Heart left ventricle (tissue), 16 donors: ENCODE results near the gene SPATA21. TPM values are rescaled to one million over a fixed set of nuclear protein-coding genes. Genes with fewer than 3 reads are reported as not detected.
A peak's percentile ranks its signal among the peaks of the same experiment; 100 is the strongest.

Source experiments
- ATAC-seq, 4 donors: fragments of 200-7000 bp; cut with Tn5 transposase; one replicate each; pipeline ENCODE4 v1.9.1; 2020 to 2022; ENCODE audit warnings: moderate library complexity in 4 of 4, mild to moderate bottlenecking in 3 of 4, moderate number of reproducible peaks in 1 of 4
- DNase-seq, 5 donors: peaks; one replicate each; pipeline ENCODE4 v3.0.0-alpha.2; 2020
- H3K27ac ChIP-seq, 12 donors: fragments of 200-600 bp; sonication (generic) in 4 of 12; one replicate each; pipeline versions ENCODE4 v1.5.0 to v1.8.0; 2016 to 2022; ENCODE audit warnings: mild to moderate bottlenecking in 2 of 12
- H3K27me3 ChIP-seq, 9 donors: fragments of 200-600 bp; sonication (generic) in 2 of 9; one replicate each; pipeline versions ENCODE4 v1.5.1 to v1.8.0; 2016 to 2022; ENCODE audit warnings: mild to moderate bottlenecking in 3 of 9
- H3K36me3 ChIP-seq, 9 donors: fragments of 200-600 bp; sonication (generic) in 2 of 9; one replicate each; pipeline versions ENCODE4 v1.5.0 to v1.8.0; 2018 to 2022; ENCODE audit warnings: mild to moderate bottlenecking in 2 of 9
- H3K4me1 ChIP-seq, 12 donors: fragments of 200-600 bp; sonication (generic) in 4 of 12; one replicate each; pipeline versions ENCODE4 v1.5.0 to v1.8.0; 2016 to 2022; ENCODE audit warnings: mild to moderate bottlenecking in 3 of 12
- H3K4me3 ChIP-seq, 12 donors: fragments of 200-600 bp; sonication (generic) in 4 of 12; one replicate each; pipeline versions ENCODE4 v1.5.0 to v1.8.0; 2017 to 2022; ENCODE audit warnings: mild to moderate bottlenecking in 9 of 12, moderate library complexity in 4 of 12
- H3K9me3 ChIP-seq, 12 donors: fragments of 200-600 bp; sonication (generic) in 4 of 12; one replicate each; pipeline versions ENCODE4 v1.5.0 to v1.8.0; 2016 to 2022; ENCODE audit warnings: mild to moderate bottlenecking in 1 of 12
- POLR2A ChIP-seq, 2 donors: fragments of 450-650 bp; IDR thresholded peaks; one replicate each; pipeline ENCODE4 v1.6.1; 2017; ENCODE audit warnings: antibody characterized with exemption in 2 of 2, mild to moderate bottlenecking in 2 of 2, moderate library complexity in 2 of 2
- WGBS, 4 donors: extraction: QIAGEN DNeasy Blood & Tissue Kit in 2 of 4; methylation state at CpG; one replicate each; pipeline versions ENCODE4 v1.1.5 to v1.1.7; 2013 to 2018; 5-methylcytosine and 5-hydroxymethylcytosine counted together
- intact Hi-C, 10 donors: fragments of 100-400 bp; cut with DNase I; formaldehyde crosslinking; loops; one replicate each; pipeline versions ENCODE4 v1.11.1 to v1.14.2; 2022
- polyA plus RNA-seq, 2 donors: library from polyadenylated mRNA; stranded (reverse); fragments of 200-250 nt; gene quantifications; one replicate each; pipeline ENCODE4 v1.2.3, GENCODE V29; 2013
- total RNA-seq, 9 donors: library from RNA; depleted of rRNA in 2 of 9; stranded (reverse); fragments of >200 nt in 2 of 9; fragmentation: NEBNext Ultra II Directional in 3 of 9; extraction: Animal tissue kit (Norgen Biotek cat#: 25700) in 3 of 9; gene quantifications; one replicate each; pipeline versions ENCODE4 v1.1.0 to v1.2.4, GENCODE V29; 2016 to 2023
- TF ChIP-seq, protein P1 (sequence below), 12 donors: fragments of 200-600 bp; sonication (generic) in 4 of 12; IDR thresholded peaks; one replicate each; pipeline versions ENCODE4 v1.5.0 to v1.8.0; 2018 to 2022; ENCODE audit warnings: antibody characterized with exemption in 12 of 12, mild to moderate bottlenecking in 5 of 12
- donor health status: ischemic (EF 13 %, LVEDD 7.1; RV severe dilation, severe dysfunction).
- donor health status: healthy with polysubstance abuse.
- donor health status: DM: no; HTN: yes; CAD: no.
- donor health status: DM: no; HTN: no; CAD: no.
- donor health status: ischemic (EF 25% LVEDD 6.9; RV normal size, moderate dysfunction).
- donor health status: ischemic (EF 25% LVEDD 5.7; RV mildly dilated, moderate dysfunction).
- donor health status: healthy.
- donor health status: DM: yes; HTN: yes; CAD: no.
- donor health status: ischemic (EF 35%, LVEDD 5.7; RV mildly dilated, moderate dysfunction).
- donor health status: nonischemic (EF 11% LVEDD 7.7; RV severe dilation, severe dysfunction).
- donor health status: DM: yes; HTN: yes; CAD: no.
- donor health status: PGD.
- donor health status: ischemic (EF 29% LVEDD 5.4; RV normal size, mild dysfunction).
- donor health status: nonischemic (EF 23%, LVEDD 6.1; RV moderate dilation, normal function).

The SPATA21 gene
- total and polyA plus RNA-seq, 11 donors: 0.06 to 0.08 TPM; not detected in 9

DNA sequence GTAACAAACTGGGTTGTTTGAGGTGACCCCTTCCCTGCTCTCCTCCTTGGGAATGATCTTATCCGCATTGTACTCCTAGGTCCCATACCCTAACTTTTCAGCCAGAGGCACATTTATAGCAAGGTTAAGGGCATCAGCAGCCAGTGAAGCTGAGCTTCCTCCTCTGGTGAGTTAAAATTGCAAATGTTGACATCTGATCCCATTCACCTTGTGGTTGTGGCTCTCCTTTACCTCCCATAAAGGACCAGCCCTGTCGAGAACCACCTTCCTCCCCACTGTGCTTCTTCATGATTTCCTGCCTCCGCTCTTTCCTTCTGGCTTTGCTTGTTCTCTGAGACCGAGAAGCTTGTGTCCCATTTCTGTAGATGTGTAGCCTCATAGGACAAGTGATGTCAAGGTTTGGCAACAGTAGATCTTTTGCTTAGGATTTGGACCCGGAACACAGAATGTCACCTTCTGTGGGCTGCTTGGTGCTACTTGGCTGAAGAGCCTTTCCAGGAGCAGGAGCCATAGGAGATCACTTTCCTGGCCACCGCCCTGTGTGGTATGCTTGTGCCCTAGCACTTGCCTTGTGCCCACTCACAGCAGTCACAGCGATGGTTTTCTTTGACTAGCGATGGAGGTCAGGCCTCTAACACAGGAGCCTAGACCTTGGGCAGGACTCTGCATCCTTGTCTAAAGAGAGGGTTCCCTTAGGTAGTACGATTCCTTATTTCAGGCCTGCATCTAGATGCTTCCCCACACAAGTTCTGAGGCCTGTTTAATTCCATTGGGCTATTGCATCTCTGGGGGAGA, 51.4 kb downstream of the SPATA21 start:
- intact Hi-C loops: loop anchor here in 1 of 10 donors (1.0 kb wide), 1 partner anchor 18 kb away; no protein-coding TSS in a partner anchor
- Histone ChIP-seq H3K9me3 (no peaks in the 10 kb centered on the region), H3K27me3 (no peaks in the 10 kb centered on the region), H3K36me3 (no peaks in the 10 kb centered on the region), H3K4me3 (no peak overlapping the region), H3K27ac (peak overlapping the region in 10 of 12 donors; percentile 14 to 81 (median 57)), H3K4me1 (peaks cover 0 to 69% (median 47%) of the 10 kb centered on the region in 12 donors)
- TF ChIP-seq POLR2A (IDR thresholded peaks at IDR 0.05): no peak
- TF ChIP-seq, protein P1, sequence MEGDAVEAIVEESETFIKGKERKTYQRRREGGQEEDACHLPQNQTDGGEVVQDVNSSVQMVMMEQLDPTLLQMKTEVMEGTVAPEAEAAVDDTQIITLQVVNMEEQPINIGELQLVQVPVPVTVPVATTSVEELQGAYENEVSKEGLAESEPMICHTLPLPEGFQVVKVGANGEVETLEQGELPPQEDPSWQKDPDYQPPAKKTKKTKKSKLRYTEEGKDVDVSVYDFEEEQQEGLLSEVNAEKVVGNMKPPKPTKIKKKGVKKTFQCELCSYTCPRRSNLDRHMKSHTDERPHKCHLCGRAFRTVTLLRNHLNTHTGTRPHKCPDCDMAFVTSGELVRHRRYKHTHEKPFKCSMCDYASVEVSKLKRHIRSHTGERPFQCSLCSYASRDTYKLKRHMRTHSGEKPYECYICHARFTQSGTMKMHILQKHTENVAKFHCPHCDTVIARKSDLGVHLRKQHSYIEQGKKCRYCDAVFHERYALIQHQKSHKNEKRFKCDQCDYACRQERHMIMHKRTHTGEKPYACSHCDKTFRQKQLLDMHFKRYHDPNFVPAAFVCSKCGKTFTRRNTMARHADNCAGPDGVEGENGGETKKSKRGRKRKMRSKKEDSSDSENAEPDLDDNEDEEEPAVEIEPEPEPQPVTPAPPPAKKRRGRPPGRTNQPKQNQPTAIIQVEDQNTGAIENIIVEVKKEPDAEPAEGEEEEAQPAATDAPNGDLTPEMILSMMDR (IDR thresholded peaks at IDR 0.05): no peak
- DNase-seq (no peak), ATAC-seq (peak in 2 of 4 donors; percentile 8 to 10)
- WGBS, 4 donors: 77 to 91% (median 89%) methylated on average over 9 of the region's 9 CpGs

DNA sequence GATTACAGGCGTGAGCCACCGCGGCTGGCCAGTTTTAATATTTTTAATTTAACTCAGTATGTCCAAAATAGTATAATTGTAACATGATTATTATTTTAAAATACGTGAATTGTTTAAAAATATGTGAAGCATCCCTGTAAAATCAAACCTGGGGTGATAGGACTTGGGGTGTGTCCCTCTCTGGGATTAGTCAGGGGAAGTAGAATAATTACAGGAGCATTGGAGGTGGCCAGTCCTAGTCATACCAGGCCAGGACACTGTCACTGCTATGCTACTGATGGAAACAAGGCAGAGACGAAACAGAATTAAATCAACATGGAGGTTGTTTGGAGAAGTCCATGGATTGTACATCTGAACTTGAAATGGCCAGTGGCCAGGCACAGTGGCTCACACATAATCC, 53.3 kb downstream of the SPATA21 start:
- Histone ChIP-seq H3K9me3 (no peaks in the 10 kb centered on the region), H3K36me3 (no peaks in the 10 kb centered on the region), H3K27ac (no peak overlapping the region), H3K4me3 (no peak overlapping the region), H3K27me3 (no peaks in the 10 kb centered on the region), H3K4me1 (peaks cover 0 to 67% (median 40%) of the 10 kb centered on the region in 12 donors)
- intact Hi-C loops: no loop called here
- DNase-seq (no peak), ATAC-seq (no peak)
- WGBS, 4 donors: 89 to 94% (median 92%) methylated on average over 5 of the region's 5 CpGs
- no peak for TF ChIP-seq POLR2A (IDR thresholded peaks at IDR 0.05)
- TF ChIP-seq, protein P1 (IDR thresholded peaks at IDR 0.05): no peak

DNA sequence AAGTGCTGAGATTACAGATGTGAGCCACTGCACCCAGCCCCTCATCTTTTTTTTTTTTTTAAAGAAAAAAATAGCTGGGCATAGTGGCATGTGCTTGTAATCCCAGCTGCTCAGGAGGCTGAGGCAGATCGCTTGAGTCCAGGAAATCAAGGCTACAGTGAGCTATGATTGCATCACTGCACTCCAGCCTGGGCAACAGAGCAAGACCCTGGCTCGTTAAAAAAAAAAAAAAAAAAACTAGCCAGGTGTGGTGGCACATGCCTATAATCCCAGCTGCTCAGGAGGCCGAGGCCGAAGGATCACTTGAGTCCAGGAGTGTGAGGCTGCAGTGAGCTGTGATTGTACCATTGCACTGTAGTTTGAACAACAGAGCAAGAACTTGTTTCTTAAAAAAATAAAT, 56.4 kb downstream of the SPATA21 start:
- no peak for ATAC-seq
- WGBS, 4 donors: 83 to 90% (median 89%) methylated on average over 4 of the region's 4 CpGs
- Histone ChIP-seq H3K4me1 (peaks cover 2 to 69% (median 40%) of the 10 kb centered on the region in 12 donors), H3K9me3 (no peaks in the 10 kb centered on the region), H3K27me3 (no peaks in the 10 kb centered on the region), H3K4me3 (no peak overlapping the region), H3K27ac (no peak overlapping the region), H3K36me3 (no peaks in the 10 kb centered on the region)
- intact Hi-C loops: no loop called here
- TF ChIP-seq, protein P1 (IDR thresholded peaks at IDR 0.05): no peak
- TF ChIP-seq POLR2A (IDR thresholded peaks at IDR 0.05): no peak
- no peak for DNase-seq

DNA sequence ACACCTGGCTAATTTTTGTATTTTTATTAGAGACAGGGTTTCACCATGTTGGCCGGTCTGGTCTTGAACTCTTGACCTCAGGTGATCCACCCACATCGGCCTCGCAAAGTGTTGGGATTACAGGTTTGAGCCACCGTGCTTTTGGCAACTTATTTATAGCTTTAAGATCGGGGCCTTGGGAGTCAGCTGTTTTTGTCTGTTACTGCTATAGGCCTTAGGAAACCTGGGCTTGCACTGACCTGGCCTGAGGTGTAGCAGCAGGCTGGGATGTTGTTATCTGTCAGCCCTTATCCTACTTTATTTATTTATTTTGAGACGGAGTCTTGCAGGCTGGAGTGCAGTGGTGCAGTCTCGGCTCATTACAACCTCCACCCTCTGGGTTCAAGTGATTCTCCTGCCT, 58.8 kb downstream of the SPATA21 start:
- Histone ChIP-seq H3K27me3 (no peaks in the 10 kb centered on the region), H3K4me3 (no peak overlapping the region), H3K9me3 (no peaks in the 10 kb centered on the region), H3K36me3 (peaks cover 0 to 8% (median 0%) of the 10 kb centered on the region in 9 donors), H3K4me1 (peaks cover 0 to 69% (median 51%) of the 10 kb centered on the region in 12 donors), H3K27ac (no peak overlapping the region)
- no peak for DNase-seq
- intact Hi-C loops: loop anchor here in 3 of 10 donors (5.0 to 10.0 kb wide), 4 partner anchors 49 to 116 kb away; partner anchors contain the start of genes NECAP2 (in 1 of the 3) and SPATA21 (in 1 of the 3)
- WGBS, 4 donors: 64 to 73% (median 67%) methylated on average over 6 to 7 of the region's 7 CpGs
- no peak for ATAC-seq
- TF ChIP-seq, protein P1 (IDR thresholded peaks at IDR 0.05): no peak
